Umbilical cord (tissue), 2 donors: ENCODE data around the gene RPH3AL. TPM values are rescaled to one million over a fixed set of nuclear protein-coding genes. Genes with fewer than 3 reads are reported as not detected.
"Not testable (repeated sequence)": the region's sequence is repeated elsewhere in the genome, so short reads cannot be mapped to it uniquely, and the experiment has no call there.

Source experiments
- DNase-seq: peaks from one replicate; pipeline ENCODE4 v3.0.0-alpha.2; 2015; ENCODE audit warnings: low spot score
- total RNA-seq: library from RNA; depleted of rRNA; stranded (reverse); fragments of >200 nt; gene quantifications from one replicate; pipeline ENCODE4 v1.2.3, GENCODE V29; 2014; ENCODE audit warnings: low replicate concordance; ENCODE audit not compliant: insufficient read depth

RPH3AL gene
- total RNA-seq, 1 donor from 2014 or later: 46.5 TPM

DNA sequence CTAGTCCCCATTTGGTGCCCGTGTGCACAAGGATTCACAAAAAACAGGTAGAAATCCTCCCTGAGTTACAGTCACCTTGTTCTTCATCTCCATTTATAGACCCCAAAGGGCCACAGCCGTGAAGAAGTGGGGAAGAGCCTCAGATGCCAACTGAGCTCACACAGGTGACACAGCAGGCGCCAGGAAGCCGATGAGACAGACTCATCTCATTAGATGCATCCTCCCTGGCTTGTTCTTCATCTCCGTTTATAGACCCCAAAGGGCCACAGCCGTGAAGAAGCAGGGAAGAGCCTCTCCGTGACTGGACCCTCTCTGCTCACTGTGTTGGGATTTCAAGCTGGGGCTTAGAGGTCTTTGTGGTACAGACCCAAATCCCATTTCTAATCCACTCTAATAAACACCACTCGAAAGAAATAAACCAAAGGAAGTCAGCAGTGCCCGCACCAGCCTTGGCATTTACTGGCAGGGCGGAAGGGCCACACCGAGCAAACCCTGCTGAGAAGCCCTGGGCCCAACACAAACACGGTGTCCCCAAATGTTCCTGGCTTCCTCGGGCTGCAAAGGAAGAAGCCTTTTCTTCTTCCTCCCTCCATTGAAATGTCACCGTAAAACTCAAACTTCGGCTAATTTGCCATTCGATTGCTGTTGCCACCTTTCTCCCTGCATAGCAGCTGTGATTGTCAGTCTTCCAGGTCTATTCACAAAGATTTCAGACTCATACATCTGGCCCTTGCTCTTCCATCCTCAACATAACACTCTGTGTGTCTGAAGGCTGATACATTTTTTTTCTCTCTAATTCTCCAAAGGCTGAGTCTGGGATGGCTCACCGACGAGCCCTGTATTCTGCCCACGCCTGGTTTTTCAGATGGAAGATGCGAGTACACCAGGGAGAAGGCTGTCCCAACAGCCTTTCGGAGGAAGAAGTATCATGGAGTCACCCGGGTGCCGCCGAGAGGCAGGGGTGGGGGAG, 126.2 kb downstream of the RPH3AL start:
- DNase-seq: no peak

DNA sequence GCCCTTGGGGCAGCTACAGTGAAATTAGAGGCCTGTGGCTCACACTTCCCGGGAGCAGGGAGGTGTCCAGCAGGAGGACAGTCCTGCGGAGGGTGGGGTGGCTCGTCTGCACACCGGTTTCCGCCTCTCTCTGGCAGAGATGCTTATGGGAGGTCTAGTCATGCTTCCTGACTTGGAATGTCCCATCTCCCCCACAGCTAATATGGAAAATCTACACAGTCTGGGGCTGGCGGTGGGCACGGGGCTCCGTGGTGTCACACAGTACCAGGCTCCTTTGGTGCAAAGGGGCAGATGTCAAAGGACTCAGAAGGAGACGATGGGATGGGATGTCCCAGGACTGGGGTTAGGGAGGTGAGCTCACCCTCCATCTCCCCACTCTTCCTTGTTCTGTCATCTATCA, 127.1 kb downstream of the RPH3AL start:
- no peak for DNase-seq

DNA sequence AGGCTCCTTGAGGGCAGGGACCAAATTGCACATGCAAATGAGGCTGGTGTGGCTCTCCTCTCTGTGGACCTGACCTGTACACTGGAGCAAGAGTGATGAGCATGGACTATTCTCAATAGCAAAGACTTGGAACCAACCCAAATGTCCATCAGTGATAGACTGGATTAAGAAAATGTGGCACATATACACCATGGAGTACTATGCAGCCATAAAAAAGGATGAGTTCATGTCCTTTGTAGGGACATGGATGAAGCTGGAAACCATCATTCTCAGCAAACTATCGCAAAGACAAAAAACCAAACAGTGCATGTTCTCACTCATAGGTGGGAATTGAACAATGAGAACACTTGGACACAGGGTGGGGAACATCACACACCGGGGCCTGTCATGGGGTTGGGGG, 128.0 kb downstream of the RPH3AL start:
- DNase-seq: not testable (repeated sequence)

DNA sequence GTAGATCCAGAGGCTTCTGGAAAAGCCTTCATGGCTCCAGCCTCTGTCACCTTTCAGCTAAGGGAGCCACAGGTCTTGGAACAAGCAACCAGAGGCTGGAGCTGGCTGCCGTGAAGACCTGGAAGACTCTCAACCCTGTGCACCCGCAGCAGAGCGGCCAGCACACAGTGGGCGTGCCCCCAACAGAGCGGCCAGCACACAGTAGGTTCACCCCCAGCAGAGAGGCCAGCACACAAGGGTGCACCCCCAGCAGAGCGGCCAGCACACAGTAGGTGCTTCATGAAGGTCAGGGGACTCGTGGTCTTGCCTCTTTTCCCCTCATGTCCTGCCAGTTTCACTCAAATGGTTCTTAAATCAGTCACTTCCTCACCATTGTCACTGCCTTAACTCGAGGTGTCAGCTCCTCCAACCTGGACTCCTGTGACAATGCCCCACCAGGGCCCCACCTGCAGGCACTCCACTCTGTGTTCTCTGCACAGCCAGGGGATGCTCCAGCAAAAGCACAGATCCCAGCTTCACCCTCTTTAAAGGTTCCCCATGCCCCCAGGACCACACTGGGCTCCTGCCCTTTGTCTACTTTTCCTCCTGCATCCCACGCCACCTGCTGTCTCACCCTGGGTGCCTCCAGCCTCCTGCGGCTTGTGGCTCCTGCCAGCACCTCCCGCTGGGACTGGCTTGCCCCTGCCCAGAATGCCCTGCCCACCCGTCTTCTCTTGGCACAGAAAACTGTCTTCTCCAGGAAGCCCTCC, 128.7 kb downstream of the RPH3AL start:
- no peak for DNase-seq

DNA sequence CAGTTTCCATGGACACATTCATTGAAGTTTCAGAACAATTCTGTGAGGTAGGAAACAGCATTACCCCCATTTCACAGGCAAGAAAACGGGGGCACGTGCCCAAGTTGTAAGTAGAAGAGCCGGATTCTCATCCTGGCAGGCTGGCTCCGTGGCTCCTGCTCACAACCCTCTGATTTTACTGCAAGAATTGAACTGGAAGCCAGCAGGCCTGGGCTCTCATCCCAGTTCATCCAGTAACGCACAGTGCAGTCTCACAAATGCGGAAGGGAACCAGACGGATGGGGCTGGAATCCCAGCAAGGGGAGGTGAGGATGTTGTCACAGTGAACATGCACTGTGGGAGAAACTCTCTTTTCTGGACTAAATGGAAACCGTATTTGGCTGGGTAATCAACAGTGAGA, 130.4 kb downstream of the RPH3AL start:
- no peak for DNase-seq

DNA sequence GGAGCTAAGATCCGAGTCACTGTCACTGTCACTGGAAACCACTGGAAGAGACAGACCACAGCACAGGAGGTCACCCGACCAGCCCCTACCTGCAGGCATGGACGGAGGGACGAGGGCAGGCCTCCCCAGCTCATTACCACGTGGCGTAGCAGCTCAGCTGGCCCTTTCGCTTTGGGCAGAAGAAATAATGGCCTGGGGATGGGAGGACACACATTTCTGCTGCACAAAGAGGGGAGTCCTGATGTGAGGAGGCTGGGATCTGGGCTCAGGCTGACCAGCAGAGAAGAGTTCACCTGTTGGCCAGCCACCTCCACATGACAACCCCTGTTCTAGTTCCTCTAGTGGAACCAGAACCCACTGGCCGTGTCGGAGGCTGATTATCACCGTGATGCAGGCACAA, 132.9 kb downstream of the RPH3AL start:
- no peak for DNase-seq

DNA sequence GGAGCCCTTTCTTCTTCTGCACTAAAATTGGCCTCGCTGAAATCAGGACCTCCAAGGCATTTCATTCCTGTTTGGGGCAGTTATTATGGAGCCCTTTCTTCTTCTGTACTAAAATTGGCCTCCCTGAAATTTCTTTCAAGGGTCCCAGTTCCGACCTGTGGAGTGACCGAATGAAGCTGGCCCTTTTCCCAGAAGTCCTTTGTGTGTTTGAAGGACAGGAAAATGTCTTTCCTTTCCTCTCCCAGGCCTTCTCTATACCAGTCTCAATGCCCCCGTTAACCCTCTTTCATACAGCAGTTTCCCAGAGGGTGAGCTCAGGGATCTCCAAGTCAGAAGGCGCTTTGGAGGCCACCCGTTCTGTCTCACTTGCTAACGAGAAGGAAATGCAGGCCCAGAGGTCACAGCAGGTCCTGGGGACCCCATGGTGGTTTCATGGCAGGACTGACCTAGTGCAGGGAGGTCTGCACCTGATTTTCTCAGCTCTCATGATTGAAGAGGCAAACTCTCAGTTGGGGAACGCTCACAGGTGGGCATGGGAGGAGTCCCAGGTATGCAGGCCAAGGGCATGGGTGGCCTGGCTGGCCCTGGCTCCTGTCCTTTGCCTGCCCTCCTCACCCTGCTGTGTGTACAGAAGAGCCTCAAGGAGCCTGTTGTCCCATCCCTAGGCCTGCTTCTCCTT, 134.0 kb downstream of the RPH3AL start:
- no peak for DNase-seq

DNA sequence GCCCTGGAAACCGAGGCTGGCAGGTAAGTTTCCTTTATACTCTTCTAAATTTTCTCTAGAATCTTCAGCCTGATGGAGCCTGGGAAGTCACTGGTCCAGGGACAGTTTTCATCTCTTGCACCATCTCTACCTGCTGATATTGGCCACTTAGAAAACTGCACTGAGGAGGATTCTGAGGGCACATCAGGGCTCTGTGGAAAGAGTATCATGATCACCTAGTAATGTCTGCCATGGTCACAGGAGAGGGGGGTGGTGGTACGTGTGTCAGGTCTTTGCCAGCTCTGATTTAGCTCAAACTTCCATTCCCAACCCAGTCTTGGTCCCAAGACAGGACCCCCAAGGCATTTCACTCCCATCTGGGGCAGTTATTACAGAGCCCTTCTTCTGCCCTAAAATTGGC, 136.0 kb downstream of the RPH3AL start:
- no peak for DNase-seq

DNA sequence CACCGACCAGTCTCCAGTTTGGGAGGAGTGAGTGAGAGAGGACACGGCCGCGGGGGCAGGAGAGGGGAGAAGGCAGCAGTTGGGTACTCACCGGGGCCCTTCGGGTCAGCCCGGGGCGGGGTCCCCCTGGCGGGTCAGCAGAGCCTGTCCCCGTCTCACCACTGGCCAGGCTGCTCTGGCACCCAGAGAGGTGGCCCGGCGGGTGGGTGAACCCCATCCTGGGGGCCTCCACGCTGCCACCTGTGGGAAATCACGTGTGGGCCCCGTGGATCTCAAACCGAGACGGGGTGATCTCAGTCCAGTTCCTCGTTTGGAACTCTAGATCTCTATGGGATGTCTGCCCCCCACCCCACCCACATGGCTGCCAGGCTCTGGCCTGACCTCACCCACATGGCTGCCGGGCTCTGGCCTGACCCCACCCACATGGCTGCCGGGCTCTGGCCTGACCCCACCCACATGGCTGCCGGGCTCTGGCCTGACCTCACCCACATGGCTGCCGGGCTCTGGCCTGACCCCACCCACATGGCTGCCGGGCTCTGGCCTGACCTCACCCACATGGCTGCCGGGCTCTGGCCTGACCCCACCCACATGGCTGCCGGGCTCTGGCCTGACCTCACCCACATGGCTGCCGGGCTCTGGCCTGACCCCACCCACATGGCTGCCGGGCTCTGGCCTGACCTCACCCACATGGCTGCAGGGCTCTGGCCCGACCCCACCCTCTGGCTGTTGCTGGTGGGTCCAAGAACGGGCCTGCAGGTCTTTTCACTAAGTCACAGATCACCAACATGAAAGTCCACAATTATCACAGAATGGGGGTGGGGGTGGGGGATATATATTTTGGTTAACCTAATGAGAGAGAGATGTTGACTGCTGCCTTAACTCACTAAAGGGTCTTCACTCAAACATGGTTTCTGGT, 136.8 kb downstream of the RPH3AL start:
- not testable (repeated sequence) for DNase-seq

DNA sequence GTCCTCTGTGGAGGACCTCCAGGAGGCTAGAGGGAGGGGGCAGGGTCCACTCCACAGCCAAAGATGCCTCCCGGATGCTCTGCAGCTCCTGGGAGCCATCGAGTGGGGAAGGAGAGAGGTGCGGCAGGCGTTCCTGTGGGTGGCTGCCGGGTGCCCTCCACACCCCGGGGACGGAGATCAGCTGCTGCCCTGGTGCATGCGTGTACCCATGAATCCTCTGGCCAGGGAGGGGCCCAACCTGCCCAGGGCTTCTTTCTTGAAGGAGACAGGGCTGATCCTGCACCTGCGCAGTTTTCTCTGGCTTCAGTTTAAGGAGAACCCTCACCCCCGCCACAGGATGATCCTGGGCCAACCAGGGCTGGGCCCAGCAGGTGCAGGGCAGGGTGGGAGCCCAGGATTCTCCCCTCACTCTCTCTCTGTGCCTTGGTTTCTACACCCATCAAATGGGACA, 137.7 kb downstream of the RPH3AL start:
- DNase-seq: no peak

DNA sequence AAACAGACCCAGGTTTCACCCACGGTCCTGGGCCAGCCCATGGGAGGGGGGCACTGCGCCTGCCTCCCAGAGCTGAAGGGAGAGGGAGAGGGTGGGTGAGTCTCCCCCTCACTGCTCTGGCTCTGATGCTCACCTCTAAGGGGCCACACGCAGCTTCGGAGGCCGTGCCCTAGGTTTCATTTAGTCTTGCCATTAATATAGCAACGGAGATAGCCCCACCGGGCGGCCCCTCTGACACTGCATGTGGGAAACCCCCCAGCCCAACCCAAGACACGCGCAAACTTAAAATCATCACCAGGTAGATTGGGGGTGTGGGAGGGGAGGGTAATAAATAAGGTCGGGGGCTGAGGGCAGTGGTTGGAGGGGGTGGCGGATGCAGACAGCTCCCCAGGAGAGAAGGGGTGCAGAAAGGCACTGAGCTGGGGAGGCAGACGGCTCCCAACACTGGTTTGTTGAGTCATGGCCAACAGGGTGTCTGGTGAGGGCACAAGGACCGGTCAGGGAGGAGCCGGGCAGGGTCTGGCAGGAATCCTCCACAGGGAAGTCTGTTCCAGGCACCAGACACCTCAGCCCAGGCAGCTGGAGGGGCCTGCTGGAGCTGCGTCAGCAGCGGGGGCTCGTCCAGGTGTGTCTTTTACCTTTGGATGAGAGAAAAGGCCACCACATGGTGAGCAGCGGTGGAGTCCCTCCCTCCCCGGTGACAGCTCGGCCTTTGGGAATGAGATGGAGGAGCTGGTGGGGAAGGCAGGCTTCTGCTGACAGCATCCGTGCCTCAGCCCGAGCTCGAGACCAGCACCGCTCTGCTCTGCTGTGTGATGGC, 139.1 kb downstream of the RPH3AL start:
- DNase-seq: no peak

DNA sequence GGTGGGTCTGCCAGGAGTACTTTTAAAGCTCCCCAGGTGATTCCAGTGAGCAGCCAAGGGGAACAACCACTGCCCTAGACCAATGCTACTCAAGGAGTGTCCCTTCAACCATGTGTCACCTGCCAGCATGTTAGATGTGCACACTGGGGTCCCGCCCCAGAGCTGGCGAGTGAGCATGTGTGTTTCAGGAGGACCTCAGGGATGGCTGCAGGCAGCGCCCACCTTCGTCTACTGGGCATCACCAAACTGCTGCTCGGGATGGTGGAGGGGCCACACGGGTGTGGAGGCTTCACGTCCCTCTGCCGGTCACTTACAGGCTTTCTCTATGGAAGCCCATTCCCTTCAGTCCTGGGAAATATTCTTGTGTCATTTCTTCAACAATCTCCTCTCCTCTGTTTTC, 142.2 kb downstream of the RPH3AL start:
- no peak for DNase-seq

DNA sequence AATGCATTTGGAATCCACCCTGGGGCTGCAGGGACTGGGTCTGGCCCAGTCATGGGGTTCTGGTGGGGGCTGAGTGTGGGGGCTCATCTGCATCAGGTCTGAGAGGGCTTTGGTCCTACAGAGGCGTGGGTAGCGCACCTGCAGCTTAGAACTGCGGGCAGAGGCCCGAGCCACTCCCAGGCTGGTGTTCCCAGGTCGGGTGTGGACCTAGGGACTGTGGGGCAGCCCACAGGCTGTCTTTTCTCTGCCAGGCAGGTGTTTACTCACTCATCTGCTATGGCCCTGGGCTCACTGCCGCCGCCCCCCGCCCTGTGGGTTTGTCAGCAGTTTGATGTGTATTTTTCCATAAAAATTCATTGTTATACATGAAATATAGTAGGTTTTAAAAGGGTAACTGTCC, 144.2 kb downstream of the RPH3AL start:
- no peak for DNase-seq

DNA sequence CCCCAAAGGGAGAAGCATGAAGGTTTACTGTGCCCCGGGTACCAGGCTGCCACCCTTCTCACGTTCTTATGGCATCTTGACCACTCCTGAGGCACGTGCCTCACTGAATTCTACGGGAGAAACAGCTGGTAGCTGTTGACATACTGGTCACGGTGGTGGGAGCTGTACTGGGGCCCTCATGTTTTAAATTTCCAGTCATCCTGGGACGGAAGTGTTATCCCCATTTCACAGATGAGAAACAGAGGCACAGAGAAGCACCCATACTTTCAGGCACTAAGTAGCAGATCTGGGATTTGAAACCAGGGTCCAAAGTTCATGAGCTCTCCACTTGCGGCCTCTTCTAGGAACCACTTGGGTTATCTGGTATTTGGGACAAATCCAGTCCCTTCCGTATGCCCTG, 144.8 kb downstream of the RPH3AL start:
- DNase-seq: no peak

DNA sequence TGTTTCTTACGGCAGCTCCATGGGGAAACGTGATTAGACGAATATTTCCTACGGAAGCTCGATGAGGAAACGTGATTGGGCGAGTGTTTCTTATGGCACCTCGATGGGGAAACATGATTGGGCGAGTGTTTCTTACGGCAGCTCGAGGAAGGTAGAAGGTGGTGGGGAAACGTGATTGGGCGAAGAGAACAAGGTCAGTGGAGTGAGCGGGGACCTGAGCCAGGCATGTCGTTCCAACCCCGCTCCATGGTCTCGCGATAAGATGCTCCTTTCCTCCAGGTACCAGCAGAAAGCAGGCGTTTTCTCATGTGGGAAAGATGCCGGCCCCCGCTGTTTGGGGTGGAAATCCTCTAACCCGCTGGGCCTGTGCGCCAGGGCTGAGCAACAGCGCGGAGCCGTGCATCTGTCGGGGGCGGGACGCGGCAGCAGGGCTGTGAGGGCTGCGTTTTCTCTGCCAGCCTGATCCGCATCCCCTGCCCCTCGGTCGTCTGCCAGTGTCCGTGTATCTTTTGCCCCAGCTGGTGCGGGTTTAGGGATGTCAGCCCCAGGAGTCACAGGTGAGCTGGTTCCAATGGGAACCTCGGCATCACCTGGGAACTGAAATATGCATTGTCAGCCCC, 145.6 kb downstream of the RPH3AL start:
- no peak for DNase-seq

DNA sequence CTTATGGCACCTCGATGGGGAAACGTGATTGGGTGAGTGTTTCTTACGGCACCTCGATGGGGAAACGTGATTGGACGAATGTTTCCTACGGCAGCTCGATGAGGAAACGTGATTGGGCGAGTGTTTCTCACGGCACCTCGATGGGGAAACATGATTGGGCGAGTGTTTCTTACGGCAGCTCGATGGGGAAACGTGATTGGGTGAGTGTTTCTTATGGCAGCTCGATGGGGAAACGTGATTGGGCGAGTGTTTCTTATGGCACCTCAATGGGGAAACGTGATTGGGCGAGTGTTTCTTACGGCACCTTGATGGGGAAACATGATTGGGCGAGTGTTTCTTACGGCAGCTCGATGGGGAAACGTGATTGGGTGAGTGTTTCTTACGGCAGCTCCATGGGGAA, 146.1 kb downstream of the RPH3AL start:
- DNase-seq: not testable (repeated sequence)

DNA sequence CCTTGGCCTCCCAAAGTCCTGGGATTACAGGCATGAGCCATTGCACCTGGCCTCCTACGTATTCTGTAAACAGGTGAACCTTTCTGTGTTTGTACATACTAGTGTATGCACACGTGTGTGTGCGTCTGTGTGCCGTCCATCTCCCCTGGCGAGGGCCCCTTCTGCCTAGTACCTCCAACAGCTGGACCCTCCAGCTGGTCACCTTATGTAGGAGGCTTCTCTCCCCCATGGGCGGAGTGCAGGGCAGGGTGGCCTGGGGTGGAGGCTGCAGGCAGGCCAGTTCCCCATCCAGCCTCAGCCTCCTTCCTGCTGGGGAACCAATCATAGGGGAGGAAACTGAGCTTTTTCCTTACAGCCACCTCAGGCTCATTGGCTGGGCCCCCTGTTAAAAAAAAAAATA, 146.8 kb downstream of the RPH3AL start:
- DNase-seq: no peak

DNA sequence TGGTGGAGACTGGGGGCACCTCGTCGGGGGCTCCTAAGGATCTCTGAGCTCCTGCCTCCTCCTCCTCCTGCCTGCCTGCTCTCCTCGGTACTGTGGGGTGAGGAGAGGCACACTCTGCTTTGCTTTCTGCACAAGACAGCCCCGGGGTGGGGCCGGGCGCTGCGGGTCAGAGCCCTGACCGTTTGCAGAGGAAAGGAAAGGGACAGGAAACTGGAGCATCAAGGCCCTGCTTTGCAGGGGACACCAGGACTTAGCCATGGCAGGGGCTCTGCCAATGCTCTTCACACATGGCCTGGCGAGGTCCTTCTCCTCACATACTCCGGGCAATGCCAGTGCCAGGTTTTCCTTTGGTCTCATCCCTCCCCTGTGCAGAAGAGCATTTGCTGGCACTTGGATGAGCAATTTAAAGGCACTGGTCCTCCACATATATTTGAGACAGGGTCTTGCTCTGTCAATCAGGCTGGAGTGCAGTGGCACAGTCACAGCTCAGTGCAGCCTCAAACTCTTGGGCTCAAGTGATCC, 147.4 kb downstream of the RPH3AL start:
- no peak for DNase-seq

DNA sequence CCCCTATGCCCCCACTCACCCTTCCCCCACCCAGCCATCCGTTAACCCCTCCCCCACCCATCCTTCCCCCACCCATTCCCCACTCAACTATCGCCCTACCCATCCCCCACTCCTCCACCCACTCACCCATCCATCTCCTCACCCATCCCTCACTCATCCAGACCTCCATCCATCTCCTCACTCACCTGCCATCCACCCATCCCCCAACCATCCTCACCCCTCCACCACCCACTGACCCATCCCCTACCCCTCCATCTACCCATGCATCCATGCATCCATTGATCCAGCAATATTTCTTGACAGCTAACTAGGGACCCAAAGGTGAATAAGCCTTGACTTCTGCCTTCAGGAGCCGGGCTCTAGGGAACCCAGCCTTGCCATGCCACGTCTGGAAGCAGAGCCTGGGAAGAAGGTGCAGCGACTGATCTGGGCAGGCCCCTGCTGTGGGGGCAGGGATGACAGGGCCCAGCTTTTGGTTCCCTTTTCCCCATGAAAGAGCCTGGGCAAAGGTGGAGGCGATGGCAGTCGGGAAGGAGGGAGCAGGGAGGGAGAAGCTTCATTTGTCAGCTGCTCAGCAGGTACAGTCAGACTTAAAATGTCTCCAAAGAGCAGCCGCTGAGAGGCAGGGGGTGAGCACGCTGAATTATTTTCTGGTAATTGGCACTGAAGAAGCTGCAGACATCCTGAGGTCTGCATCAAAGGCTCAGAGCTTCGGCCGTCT, 148.0 kb downstream of the RPH3AL start:
- no peak for DNase-seq
